ENCODE data around the gene SFT2D1. TPM values are rescaled to one million over a fixed set of nuclear protein-coding genes. Genes with fewer than 3 reads are reported as not detected.

Gene SFT2D1
- total RNA-seq, 1 donor from 2014 or later, result 74.1 TPM

DNA sequence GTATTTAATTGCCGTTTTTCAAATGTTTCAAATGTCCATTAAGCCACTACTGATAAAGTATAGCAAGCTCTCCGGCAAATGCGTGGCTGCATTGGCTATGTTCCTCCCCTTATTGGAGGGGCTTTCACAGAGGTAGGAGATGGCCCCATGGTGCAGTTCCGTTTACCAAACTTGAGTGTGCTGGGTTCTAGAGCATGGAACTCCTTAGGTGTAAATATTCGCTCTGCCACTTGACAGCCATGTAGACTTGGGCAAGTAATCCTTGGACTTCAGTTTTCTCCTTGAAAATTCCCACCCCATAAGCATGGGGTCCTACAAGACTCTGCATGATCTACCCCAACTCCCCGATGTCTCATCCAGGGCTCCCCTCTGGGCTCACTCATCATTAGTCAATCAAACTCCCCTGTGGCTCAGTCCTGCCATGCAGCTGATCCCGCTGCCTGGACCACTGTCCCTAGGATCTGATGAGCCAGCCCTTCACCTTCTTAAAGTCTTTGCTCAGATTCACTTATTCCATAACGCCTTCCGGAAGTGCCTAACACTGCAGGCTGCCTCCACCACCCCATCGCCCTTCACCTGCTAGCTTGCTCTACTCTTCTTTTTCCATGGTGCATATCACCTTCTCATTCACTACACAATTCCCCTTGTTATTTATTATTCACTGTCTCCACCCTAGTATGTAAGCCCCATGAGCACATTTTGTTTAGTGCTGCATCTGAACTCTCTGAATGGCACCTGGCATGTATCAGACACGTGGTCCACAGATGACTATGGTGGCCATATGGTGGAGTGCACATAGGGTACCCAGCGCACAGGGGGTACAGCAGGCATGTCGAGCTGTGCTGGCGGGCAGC is 52.9 kb downstream of the SFT2D1 start:
- Histone ChIP-seq H3K4me3 (ENCODE audit: low read depth, low read length) (no peak overlapping the region), H3K27me3 (ENCODE audit: control insufficient read depth, insufficient read depth, low read length) (peaks cover 5% of the 10 kb centered on the region), H3K36me3 (ENCODE audit: control insufficient read depth, insufficient read depth, low read length) (no peaks in the 10 kb centered on the region)
- DNase-seq (ENCODE audit: low read depth), result no peak
- TF ChIP-seq, protein P1, sequence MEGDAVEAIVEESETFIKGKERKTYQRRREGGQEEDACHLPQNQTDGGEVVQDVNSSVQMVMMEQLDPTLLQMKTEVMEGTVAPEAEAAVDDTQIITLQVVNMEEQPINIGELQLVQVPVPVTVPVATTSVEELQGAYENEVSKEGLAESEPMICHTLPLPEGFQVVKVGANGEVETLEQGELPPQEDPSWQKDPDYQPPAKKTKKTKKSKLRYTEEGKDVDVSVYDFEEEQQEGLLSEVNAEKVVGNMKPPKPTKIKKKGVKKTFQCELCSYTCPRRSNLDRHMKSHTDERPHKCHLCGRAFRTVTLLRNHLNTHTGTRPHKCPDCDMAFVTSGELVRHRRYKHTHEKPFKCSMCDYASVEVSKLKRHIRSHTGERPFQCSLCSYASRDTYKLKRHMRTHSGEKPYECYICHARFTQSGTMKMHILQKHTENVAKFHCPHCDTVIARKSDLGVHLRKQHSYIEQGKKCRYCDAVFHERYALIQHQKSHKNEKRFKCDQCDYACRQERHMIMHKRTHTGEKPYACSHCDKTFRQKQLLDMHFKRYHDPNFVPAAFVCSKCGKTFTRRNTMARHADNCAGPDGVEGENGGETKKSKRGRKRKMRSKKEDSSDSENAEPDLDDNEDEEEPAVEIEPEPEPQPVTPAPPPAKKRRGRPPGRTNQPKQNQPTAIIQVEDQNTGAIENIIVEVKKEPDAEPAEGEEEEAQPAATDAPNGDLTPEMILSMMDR (IDR thresholded peaks at IDR 0.05; ENCODE audit: insufficient read depth, low read length, poor library complexity, severe bottlenecking), result no peak

DNA sequence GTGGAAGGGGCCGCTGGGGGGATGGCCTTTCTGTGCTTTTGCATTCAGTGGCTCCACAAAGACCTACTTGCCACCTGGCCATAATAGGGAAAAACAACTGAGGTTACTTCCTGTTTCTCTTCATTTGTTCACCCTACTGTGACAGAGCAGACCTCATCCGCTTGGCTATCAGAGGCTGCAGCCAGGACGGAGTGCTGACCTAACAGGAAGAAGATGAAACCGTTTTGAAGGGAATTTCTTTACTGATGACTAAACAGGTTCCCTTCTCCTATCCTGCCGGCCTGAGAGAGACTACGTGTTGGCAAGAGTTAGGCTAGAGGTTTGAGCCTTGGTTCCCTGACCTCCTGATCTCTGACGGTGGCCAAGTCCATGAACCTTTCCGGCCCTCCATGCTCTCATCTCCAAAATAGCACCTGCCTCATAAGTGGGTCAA is 55.5 kb downstream of the SFT2D1 start:
- DNase-seq (ENCODE audit: low read depth), result peak; percentile 10

DNA sequence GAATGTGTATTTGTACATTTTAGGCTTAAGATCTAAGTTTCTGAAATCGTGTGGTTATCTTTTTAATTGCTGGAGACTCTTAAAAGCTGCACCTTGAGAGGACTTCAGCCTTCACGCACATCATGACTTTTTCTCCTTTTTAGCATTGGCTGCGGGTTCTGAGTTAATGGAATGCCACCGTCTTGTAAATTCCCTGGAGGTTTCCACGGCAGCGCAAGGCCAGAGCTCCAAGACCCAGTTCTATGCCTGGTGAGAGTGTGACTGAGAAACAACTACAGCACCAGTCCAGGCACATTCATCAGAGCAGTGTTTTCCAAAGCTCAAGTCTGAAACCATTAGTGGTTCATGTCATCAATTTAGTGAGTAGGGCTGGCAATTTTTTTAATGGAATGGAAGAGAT is 57.1 kb downstream of the SFT2D1 start:
- Histone ChIP-seq H3K36me3 (ENCODE audit: control insufficient read depth, insufficient read depth, low read length) (no peaks in the 10 kb centered on the region), H3K4me3 (ENCODE audit: low read depth, low read length) (no peak overlapping the region), H3K27me3 (ENCODE audit: control insufficient read depth, insufficient read depth, low read length) (no peaks in the 10 kb centered on the region)
- DNase-seq (ENCODE audit: low read depth), result no peak
- TF ChIP-seq, protein P1 (IDR thresholded peaks at IDR 0.05; ENCODE audit: insufficient read depth, low read length, poor library complexity, severe bottlenecking), result no peak

More for the DNA sequence above, 55.5 kb downstream of the SFT2D1 start:
- no peaks in the 10 kb centered on the region for H3K27me3 ChIP-seq (ENCODE audit: control insufficient read depth, insufficient read depth, low read length)
- TF ChIP-seq, protein P1 (IDR thresholded peaks at IDR 0.05; ENCODE audit: insufficient read depth, low read length, poor library complexity, severe bottlenecking), result no peak
- no peak overlapping the region for H3K4me3 ChIP-seq (ENCODE audit: low read depth, low read length)
- no peaks in the 10 kb centered on the region for H3K36me3 ChIP-seq (ENCODE audit: control insufficient read depth, insufficient read depth, low read length)

DNA sequence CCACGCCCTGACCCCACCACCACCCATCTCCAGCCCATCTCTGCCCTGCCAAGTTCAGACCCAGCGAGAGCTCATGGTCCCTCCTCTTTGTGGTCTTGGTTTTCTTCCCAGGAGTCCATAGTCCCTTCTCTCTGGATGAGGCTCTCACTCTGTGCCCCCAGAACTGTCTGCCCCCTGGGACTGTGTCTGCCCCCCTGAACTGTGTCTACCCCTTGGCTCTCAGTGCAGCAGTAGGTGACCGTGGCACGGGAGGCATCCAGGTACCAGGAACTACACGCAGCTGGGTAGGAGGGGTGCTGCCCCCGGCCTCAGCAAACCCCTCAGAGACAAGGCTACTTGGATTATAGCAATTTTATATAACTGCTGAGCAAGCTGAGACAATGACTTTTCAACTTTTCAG is 57.7 kb downstream of the SFT2D1 start:
- TF ChIP-seq, protein P1 (IDR thresholded peaks at IDR 0.05; ENCODE audit: insufficient read depth, low read length, poor library complexity, severe bottlenecking), result no peak
- Histone ChIP-seq H3K4me3 (ENCODE audit: low read depth, low read length) (no peak overlapping the region), H3K27me3 (ENCODE audit: control insufficient read depth, insufficient read depth, low read length) (no peaks in the 10 kb centered on the region), H3K36me3 (ENCODE audit: control insufficient read depth, insufficient read depth, low read length) (no peaks in the 10 kb centered on the region)
- DNase-seq (ENCODE audit: low read depth), result no peak

DNA sequence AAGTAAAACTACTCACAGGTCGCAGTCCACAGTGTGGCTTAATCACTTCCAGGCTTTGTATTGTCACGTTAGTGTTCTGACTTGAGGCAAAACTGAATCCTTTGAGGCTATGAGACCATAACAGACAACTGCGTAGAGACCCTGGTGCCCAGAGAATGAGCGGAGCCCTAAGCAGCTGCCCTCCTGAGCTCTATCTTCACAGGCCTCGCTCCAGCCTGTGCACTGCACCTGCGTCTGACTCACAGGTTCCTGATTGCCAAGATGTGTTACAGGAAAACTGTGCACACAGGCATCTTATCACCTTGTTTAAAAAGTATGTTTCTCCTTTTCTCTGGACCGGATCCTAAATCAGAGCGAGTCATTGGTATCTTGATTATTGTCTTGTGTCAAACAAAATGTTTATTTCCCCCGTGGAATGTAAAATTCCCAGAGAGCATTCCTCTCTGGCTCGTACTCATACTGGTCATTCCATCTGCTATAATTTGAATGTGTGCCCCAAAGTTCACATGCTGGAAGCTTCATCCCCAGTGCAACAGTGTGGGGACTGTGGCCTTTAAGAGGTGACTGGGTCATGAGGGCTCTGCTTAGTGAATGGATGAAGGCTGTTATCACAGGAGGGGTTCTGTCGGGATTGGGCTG is 59.8 kb downstream of the SFT2D1 start:
- H3K4me3 ChIP-seq (ENCODE audit: low read depth, low read length), result no peak overlapping the region
- no peaks in the 10 kb centered on the region for H3K36me3 ChIP-seq (ENCODE audit: control insufficient read depth, insufficient read depth, low read length)
- H3K27me3 ChIP-seq (ENCODE audit: control insufficient read depth, insufficient read depth, low read length), result no peaks in the 10 kb centered on the region
- TF ChIP-seq, protein P1 (IDR thresholded peaks at IDR 0.05; ENCODE audit: insufficient read depth, low read length, poor library complexity, severe bottlenecking), result no peak
- peak; percentile 49 for DNase-seq (ENCODE audit: low read depth)

All from kidney epithelial cell (primary cell).